ENCODE data around the gene HNRNPA0.

HNRNPA0 gene

GRCh38 chr5:137716337-137716736 lies 37.8 kb downstream of the HNRNPA0 start:
- DNase-seq = no peak

GRCh38 chr5:137715456-137715855 lies 38.7 kb downstream of the HNRNPA0 start:
- DNase-seq = no peak

- no peak for DNase-seq
Measured at GRCh38 chr5:137714946-137715345, 39.2 kb downstream of the HNRNPA0 start.

- DNase-seq = no peak
Measured at GRCh38 chr5:137714494-137714893, 39.7 kb downstream of the HNRNPA0 start.

- no peak for DNase-seq
Measured at GRCh38 chr5:137712139-137712667, 42.0 kb downstream of the HNRNPA0 start.

- DNase-seq = no peak
Measured at GRCh38 chr5:137710086-137710485, 44.1 kb downstream of the HNRNPA0 start.

- no peak for DNase-seq
Measured at GRCh38 chr5:137708796-137709559, 45.2 kb downstream of the HNRNPA0 start.

- DNase-seq = no peak
Measured at GRCh38 chr5:137708062-137708461, 46.1 kb downstream of the HNRNPA0 start.

GRCh38 chr5:137706841-137707240 lies 47.3 kb downstream of the HNRNPA0 start:
- DNase-seq = no peak

- no peak for DNase-seq
Measured at GRCh38 chr5:137705106-137705505, 49.1 kb downstream of the HNRNPA0 start.

- no peak for DNase-seq
Measured at GRCh38 chr5:137703565-137703964, 50.6 kb downstream of the HNRNPA0 start.

GRCh38 chr5:137700282-137700680 lies 53.9 kb downstream of the HNRNPA0 start:
- no peak for DNase-seq

- DNase-seq = no peak
Measured at GRCh38 chr5:137699336-137700281, 54.6 kb downstream of the HNRNPA0 start.

- DNase-seq = no peak
Measured at GRCh38 chr5:137696481-137696880, 57.7 kb downstream of the HNRNPA0 start.

- DNase-seq = no peak
Measured at GRCh38 chr5:137695651-137696428, 58.3 kb downstream of the HNRNPA0 start.
